Measurements from ENCODE around the gene RALB. TPM values are rescaled to one million over a fixed set of nuclear protein-coding genes. Genes with fewer than 3 reads are reported as not detected.

RALB gene
- total RNA-seq, 1 experiment from 2014 or later = 126 TPM

GRCh38 chr2:120338015-120338414 lies 85.4 kb downstream of the RALB start:
- DNase-seq (ENCODE audit: low spot score) = no peak

GRCh38 chr2:120341977-120342376 lies 89.3 kb downstream of the RALB start:
- DNase-seq (ENCODE audit: low spot score) = no peak

DNA sequence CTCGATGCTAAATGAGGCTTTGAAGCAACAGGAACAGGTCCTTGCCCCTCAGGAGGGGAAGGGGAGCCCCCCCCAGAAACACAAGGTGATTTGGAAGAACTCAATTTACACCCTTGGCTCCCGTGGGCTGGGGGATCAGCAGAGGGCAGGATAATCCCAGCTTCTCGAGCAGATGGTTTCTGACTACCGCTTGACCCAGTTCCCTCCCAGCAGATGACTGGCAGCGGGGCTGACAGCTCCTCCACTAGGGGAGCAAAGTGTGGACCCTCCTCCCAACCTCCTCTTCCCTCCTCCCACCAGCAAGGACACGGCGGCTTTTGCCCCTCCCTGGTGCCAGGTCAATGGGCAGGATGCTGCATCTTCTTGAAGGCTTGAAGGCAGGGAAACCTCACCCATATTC lies 89.8 kb downstream of the RALB start:
- DNase-seq (ENCODE audit: low spot score) = no peak

GRCh38 chr2:120343100-120343432 lies 90.4 kb downstream of the RALB start:
- DNase-seq (ENCODE audit: low spot score) = no peak

DNA sequence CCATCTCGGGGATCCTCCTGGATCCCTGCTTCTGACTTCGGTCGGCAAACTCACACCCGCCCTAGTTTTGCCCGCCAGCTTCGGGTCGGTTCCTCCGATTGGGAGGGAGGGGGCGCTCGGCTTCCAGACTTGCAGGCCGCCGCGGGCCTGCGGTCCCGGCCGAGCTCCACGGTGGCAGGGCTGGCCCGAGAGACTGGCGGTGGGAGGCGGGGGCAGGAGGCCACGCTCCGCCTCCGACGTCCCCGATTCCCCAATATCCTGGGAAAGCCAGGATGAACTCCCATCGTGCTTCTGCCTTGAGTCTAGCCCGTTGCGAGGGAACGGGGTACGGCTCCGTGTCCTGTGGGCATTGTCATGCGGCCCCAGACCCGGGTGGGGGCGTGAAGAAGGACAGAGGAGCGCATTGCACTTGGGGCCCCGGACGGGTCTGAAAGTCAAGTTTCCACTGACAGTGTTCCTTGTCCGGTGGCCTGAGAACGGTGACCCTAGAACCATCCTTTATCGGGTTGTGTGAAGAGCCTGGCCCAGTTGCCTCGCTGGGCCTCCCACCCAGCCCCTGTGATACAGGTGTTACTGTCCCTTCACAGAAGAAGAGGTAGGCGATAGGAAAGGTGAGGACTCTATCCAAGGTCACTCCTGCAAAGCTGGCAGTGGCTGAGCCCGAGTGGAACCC lies 90.9 kb downstream of the RALB start:
- DNase-seq (ENCODE audit: low spot score) = peak; percentile 42

Other genes with a start within 250 kb of the RALB start
- gene EPB41L5, start 239.8 kb upstream of the RALB start, total RNA-seq (2014; rRNA removed; shearing (Covaris generic)) = 11.1 and 14.8 TPM in 2 replicates
- 36.9 and 38.1 TPM in 2 replicates for gene TMEM185B, start 29.5 kb upstream of the RALB start, total RNA-seq (2014; rRNA removed; shearing (Covaris generic))
- 0.16 and 0.17 TPM in 2 replicates for gene INHBB, start 93.3 kb downstream of the RALB start, total RNA-seq (2014; rRNA removed; shearing (Covaris generic))

Data from A172 (cell line).